ENCODE measurements around the gene CRTC1.

Gene CRTC1

DNA sequence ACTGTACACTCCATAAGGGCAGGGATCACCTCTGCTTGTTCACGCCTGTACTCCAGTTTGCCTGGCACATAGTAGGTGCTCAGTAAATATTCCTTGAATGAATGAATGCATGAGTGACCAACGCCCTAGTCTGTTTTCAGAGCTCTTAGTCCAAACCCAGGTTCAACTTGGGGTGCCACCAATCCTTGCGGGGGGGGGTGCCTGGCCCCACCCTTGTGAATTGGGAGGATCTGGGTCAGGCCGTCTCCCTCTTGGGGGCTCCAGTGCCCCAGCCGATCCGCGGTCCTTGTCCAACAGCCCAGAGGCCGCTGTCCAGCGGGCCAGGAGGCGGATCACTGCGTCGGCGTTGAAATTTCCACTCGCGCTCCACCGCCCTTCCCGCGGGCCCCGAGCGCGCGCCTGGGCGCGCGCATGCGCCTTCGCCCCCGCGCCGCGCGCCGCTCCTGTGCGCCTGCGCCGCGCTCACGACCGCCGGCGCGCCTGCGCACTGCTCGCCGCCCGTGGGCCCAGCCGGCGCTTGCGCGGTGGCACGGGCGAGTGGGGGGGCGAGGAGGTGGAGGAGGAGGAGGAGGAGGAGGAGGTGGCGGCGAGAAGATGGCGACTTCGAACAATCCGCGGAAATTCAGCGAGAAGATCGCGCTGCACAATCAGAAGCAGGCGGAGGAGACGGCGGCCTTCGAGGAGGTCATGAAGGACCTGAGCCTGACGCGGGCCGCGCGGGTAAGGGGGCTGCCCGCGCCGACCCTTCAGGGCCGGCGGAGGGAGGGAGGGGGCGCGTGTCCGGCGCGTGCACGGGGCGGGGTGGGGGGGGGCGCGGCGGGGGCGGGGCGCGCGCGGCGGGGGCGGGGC lies at the start of gene CRTC1:
CRTC1 (plus strand) TSS at position 572 of the 849 bp plus-strand sequence; CDS start at position 595, 23 bp downstream.
- DNase-seq: peak; percentile 11

DNA sequence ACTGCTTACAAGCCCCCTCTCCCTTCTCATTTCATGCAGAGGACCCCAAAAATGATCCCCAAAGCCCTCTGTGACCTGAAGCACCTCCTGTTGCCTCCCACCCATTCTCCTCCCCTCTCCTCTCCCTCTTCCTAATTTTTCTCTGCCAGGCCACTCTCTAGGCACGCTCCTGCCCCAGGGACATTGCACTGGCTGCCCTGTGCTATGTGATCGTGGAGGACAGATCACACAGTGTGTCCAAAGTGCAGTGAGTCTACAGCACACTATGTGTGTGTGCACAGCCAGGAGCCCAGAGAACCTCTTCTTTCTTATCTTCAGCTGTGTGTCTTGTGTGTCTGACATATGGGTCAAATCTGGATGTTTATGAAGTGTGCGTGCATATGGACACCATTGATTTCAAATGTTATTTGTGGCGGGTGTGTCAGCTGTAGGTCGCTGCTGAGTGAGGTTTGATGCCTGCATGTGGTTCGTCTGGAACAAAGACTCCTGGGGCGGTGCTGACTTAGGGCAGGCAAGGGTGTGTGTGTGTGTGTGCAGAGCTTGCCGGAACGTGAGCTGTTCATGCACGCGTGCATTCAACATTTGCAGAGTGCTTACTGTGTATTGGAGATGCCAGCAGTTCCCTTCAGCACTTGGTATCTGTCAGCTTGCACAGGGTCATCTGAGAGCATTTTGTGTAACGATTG lies 48.7 kb upstream of the CRTC1 start:
- no peak for DNase-seq

DNA sequence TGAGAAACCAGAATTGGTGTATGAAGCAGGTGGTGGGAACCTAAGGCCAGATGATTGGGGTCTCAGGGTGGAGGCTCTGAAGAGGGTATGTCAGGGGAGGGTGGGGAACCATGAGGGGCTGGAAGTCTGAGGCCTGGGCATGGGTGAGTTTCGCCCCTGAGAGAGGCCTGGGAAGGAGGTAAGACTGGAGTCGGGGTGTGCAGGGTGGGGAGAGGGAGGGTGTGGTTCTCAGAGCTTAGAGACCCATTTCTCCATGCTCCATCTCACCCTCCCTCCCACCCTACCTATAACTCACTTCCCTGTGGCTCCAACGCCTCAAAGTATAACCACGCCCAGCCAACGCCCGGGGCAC lies 47.7 kb upstream of the CRTC1 start:
- DNase-seq: no peak

DNA sequence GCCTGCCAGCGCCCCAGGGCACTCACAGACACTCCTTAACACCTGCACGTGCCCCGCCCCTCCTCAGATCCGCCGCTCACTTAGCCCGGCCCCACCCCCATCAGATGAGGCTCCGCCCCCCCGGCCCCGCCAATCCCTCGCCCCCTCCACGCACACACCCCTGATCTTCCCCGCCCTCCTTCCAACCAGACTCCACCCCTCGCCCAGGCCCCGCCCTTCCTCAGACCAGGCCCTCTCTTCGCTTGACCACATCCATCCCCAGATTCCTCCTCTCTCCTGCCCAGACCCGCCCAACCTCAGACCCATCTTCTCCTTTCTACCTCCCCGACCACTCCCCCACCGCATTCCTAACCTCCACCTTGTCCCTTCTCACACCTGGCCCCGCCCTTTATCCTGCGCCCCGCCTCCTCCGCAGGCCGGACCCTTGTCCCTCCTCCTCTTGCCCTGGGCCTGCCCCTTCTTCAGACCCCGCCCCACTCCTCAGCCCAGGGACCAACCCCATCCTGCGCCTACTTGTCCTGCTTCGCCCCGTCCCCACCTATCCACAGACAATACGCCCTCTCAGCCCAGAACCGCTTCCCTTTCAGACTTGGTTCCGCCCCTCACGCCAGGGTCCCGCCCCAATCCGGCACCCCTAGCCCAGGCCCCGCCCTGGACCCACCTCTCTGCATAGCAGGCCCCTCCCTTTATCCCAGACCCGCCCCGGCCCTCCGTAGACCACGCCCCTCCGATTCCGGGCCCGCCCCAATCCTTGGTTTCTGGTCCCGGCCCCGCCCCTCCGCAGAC lies 47.1 kb upstream of the CRTC1 start:
- peak; percentile 81 for DNase-seq

- no peak for DNase-seq
These were observed 46.4 kb upstream of the CRTC1 start, which contains the start of gene KLHL26 for GRCh38 chr19:18636969-18637629. TSS of gene KLHL26 (plus strand) at chr19:18637028. CDS start at chr19:18637055, 27 bp downstream.

DNA sequence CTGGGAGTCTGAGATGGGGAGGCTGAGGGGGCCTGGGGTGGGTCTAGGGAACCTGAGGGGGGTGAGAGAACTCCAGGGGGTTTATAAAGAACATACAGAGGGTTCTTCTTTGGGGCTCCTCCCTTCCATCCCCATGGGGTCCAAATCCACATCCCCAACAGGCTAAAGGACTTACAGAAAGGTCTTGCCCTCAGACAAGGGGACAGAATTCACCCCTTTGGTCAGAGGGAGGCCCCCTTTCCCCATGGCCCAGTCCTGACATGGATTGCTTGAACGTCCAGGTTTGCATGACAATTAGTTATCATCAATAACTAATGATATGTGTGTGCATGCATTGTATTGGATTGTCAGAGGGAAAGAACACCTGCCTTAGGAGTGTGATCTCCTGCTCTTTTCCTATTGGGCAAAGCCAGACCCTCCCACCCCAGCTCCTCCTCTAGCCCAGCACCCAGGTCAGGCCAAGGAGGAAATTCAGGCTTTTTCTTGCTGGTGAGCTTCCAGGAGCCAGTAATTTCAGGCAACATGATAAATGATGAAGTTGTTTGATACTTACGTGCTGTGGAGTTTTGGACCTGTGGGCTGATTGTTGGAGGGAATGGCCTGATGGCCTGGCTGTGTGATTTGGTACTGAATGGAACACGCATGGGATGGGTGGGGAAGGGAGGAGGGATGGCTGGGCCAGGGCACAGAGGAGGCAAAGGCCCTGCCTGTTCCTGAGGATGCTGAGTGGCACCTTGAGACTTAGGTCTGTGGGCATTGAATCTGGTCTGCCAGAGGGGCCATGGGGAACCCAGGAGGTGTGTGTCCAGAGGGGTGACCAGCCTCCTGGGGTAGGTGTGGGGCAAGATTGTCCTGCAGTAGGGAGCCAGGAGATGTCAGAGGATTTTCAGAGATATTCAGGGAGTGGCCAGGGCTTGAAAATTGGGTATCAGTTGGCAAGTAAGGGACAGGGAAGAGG lies 45.5 kb upstream of the CRTC1 start:
- no peak for DNase-seq

GRCh38 chr19:18639706-18640243 lies 43.7 kb upstream of the CRTC1 start:
- no peak for DNase-seq

- no peak for DNase-seq
These were observed 39.1 kb upstream of the CRTC1 start for GRCh38 chr19:18644196-18645034.

DNA sequence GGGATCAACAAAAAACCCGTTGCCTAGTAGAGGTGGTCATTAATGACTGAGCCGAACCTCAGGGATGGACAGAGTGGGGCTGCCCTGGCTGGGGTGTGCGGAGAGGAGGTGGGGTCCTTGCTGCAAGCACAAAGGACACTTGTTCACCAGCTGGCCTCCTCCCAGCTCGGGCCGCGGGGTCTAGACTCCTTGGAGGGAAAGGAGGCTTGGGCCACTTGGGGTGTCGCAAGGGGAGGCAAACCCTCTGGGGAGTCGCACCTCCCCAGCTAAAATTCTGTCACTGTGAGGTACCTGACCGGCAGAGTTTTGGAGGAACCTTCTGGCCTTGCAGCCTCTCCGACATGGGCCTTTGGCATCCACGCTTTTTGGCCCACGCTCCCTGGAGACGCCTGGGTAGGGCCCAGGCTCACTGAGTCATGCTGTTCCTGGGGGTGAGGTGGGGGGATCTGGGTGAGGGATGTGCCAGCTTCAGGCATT lies 38.4 kb upstream of the CRTC1 start:
- DNase-seq: no peak

DNA sequence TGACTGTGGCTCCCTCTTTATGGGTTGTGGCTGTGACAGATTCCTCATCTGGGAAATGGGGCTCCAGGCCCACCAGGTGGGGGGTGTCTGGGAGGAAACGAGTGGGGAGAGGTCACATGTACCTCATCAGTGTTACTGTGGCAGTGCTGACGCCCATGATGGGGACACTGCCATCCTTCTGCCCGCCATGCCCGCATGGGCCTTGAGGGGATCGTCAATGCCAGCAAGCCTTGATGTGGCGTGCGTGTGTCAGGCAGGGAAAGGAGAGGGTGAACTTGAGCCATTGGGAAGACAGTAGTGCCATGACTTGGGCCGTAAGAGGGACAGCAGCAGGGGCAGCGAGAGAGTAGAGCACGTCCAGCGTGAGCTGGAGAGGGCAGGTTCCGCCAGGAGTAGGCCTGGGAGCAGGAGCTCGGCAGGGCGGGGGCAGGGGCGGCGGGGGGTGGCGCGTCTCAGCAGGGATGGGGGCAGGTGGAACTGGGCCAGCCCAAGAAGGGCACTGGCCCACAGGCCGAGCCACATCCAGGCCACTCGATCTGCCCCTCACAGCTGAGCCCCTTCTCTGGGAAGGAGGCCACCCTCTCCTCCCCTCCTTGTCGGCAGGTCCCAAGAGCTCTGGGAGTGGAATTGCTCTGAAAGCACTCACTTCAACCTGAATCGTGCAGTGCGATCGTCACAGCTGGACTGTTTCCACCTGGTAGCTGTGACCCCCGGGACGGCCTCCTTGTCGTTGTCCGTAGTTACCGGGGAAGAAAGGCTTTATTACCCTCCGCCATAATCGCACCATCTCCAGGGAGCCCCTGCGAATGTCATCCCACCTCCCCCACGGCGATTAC lies 36.7 kb upstream of the CRTC1 start:
- peak; percentile 36 for DNase-seq

GRCh38 chr19:18647371-18647767 lies 36.1 kb upstream of the CRTC1 start:
- no peak for DNase-seq

- no peak for DNase-seq
These were observed 35.7 kb upstream of the CRTC1 start for GRCh38 chr19:18647807-18648206.

GRCh38 chr19:18648973-18649315 lies 34.5 kb upstream of the CRTC1 start:
- no peak for DNase-seq

DNA sequence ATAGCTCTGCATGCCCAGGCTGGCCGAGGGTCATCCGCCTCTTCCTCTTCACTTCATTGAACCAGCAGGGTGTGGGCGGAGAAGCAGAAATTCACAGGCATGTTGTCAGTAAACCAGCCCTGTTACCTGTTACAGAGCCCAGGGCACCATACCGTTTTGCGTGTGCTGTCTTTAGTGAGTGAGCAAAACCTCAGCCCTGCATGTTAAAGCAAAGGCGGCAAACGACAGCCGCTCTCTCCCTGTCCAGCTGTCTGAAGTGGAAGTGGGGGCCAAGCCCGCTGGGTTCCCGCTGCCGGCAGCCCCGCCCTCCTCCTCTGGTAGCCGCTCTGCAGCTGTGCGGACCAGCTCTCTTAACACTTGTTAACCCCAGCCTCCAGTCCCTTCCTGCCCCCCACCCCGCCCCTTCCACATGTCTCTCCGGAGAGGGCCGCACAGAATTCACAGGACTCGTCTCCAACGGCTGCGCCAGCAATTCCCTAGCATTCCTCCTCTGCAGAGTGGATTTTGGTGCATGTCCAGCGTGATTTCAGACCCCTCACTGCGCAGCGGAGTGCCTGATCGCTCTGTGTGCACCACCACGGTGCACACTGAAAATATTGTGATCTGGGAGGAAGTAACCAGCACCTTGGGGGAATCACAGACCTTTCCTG lies 34.0 kb upstream of the CRTC1 start:
- DNase-seq: no peak

DNA sequence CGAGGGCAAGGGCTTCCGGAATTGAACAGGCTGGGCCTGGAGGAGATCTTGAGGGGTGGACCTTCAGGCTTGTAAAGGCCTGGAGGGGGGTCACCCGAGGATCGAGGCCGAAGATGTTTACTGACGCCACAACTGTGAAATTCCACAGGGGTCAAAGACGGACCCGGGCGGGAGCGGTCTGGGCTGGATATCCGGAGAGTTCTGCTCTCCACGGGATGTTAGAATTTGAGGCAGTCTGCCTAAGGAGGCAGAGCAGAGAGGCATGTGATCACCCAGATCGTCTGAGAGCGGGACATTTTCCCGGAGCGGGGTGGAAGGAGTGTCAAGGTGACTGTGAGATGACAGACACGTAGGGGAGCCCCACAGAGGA lies 33.5 kb upstream of the CRTC1 start:
- no peak for DNase-seq

DNA sequence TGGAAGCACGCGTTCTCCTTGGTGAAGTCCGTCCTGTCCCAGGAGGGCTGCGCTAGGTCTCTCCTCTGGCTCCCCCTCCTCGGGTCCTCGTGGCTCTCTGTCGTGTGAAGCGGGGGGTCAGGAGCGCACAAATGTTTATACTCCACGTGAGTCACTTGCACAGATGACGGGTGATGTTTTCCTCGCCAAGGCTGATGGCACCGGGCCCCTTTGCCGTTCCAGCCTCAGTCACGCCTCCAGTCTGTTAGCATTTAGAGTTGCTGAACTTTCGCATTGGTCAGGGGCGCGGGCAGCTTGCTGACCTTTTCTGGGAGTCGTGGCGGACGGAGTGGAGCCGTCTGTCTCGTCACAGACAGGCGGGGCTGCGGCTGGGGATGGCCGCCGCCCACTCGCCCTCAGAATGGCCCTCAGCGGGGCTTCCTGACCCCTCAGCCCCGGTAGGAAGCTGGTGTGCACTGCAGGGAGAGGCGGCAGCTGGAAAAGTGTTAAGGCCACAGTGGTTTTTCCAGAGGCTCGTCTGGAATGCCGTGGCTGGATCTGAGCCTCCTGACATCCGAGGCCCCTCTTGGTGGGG lies 32.9 kb upstream of the CRTC1 start:
- no peak for DNase-seq

DNA sequence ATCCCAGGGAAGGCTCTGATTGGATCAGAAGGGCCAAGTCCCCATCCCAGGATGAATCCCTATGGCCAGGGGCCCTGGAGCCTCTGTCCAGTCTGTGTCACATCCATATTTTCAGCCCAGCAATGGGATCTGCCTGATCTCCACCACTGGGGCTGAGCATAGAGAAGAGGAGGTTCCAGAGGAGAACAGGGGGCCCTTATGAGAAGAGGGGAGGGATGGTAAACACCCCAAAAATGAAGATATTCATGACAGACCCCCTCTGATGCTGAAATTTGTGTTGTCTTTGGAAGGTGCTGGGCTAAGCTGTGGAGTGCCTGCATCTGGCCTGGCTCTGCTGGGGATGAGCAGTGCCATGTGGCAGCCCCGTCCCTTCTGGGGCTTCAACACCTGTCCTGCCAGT lies 32.2 kb upstream of the CRTC1 start:
- no peak for DNase-seq

DNA sequence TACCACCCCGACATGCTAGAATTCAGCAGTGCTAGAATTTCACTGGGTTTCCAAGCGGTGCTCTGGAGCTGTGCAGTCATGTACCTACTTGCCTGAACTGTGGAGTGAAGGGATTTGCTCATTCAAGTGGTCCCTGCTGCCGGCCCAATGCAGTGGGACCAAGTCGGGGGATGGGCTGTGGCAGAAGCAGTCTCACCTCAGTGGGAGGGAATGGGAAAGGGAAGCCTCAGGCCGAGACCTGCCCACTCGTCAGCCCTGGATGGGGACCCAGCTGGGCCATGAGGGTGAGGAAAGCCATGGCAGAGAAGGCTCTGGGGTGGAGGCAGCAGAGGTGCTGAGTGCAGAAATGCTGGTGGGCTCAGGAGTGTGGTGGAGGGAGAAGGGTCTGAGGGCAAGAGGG lies 31.7 kb upstream of the CRTC1 start:
- DNase-seq: no peak

- no peak for DNase-seq
These were observed 29.6 kb upstream of the CRTC1 start for GRCh38 chr19:18653853-18654252.
